Naive B cell (primary cell): Measurements from ENCODE around the gene ZNF446. TPM values are rescaled to one million over a fixed set of nuclear protein-coding genes. Genes with fewer than 3 reads are reported as not detected.
"Not testable (repeated sequence)": the region's sequence is repeated elsewhere in the genome, so short reads cannot be mapped to it uniquely, and the experiment has no call there.

Experiments used
- ATAC-seq, 2 donors: fragments of 150-1000 bp; cut with Tn5 transposase; 2 replicates each; pipeline ENCODE4 v1.10.0; 2021; ENCODE audit warnings: low read depth in 2 of 2, mild to moderate bottlenecking in 2 of 2, moderate library complexity in 2 of 2
- DNase-seq: peaks from one replicate; pipeline ENCODE4 v3.0.0; 2022
- H3K27ac Mint-ChIP-seq, 6 donors: one replicate each; pipeline ENCODE4 v1.8.0; 2020 to 2022; ENCODE audit warnings: mild to moderate bottlenecking in 6 of 6, mixed read lengths in 6 of 6, moderate library complexity in 5 of 6, inconsistent platforms in 2 of 6
- H3K27me3 Mint-ChIP-seq, 3 donors: one replicate each; pipeline ENCODE4 v1.8.0; 2021 to 2022; ENCODE audit warnings: mixed read lengths in 3 of 3, mild to moderate bottlenecking in 1 of 3
- H3K36me3 Mint-ChIP-seq, 2 donors: one replicate each; pipeline ENCODE4 v1.8.0; 2020 to 2022; ENCODE audit warnings: mixed read lengths in 2 of 2, inconsistent platforms in 1 of 2, mild to moderate bottlenecking in 1 of 2
- H3K4me1 Mint-ChIP-seq, 3 donors: one replicate each; pipeline ENCODE4 v1.8.0; 2020 to 2022; ENCODE audit warnings: mixed read lengths in 3 of 3, inconsistent platforms in 1 of 3, mild to moderate bottlenecking in 1 of 3, moderate library complexity in 1 of 3
- H3K4me3 Mint-ChIP-seq, 8 donors: one replicate each; pipeline ENCODE4 v1.8.0; 2020 to 2022; ENCODE audit warnings: mild to moderate bottlenecking in 8 of 8, mixed read lengths in 8 of 8, moderate library complexity in 8 of 8, inconsistent platforms in 2 of 8
- H3K9me3 Mint-ChIP-seq, 7 donors: one replicate each; pipeline ENCODE4 v1.8.0; 2020 to 2022; ENCODE audit warnings: mixed read lengths in 7 of 7, mild to moderate bottlenecking in 5 of 7, inconsistent platforms in 2 of 7, moderate library complexity in 1 of 7
- polyA plus RNA-seq, 6 donors: library from polyadenylated mRNA; unstranded; fragments of 300-500 nt; fragmentation: Illumina TruSeq; gene quantifications; one replicate each; pipeline ENCODE4 v1.2.3, GENCODE V29; 2021; ENCODE audit warnings: low read depth in 6 of 6

Gene ZNF446
- polyA plus RNA-seq, 6 donors from 2014 or later = 4.1 to 6.2 (median 5.0) TPM

- peak overlapping the region; percentile 83 to 98 (median 96) for H3K4me3 Mint-ChIP-seq
- ATAC-seq (peak; percentile 18 to 32), DNase-seq (no peak)
- peaks cover 10 to 32% (median 13%) of the 10 kb centered on the region in 3 donors for H3K4me1 Mint-ChIP-seq
- H3K27me3 Mint-ChIP-seq = no peaks in the 10 kb centered on the region
- no peaks in the 10 kb centered on the region for H3K9me3 Mint-ChIP-seq
- no peaks in the 10 kb centered on the region for H3K36me3 Mint-ChIP-seq
- peak overlapping the region; percentile 95 to 99 (median 98) for H3K27ac Mint-ChIP-seq
Observed at GRCh38 chr19:58474997-58475713, 997 bp upstream of the ZNF446 start.

- H3K27ac Mint-ChIP-seq = peak overlapping the region; percentile 87 to 99 (median 94)
- no peak for DNase-seq
- H3K9me3 Mint-ChIP-seq = no peaks in the 10 kb centered on the region
- H3K4me3 Mint-ChIP-seq = peak overlapping the region; percentile 83 to 98 (median 96)
- ATAC-seq = no peak
- no peaks in the 10 kb centered on the region for H3K27me3 Mint-ChIP-seq
- peaks cover 10 to 32% (median 13%) of the 10 kb centered on the region in 3 donors for H3K4me1 Mint-ChIP-seq
- no peaks in the 10 kb centered on the region for H3K36me3 Mint-ChIP-seq
Observed at GRCh38 chr19:58476498-58477015, 405 bp downstream of the ZNF446 start.

GRCh38 chr19:58477130-58477529 is 978 bp downstream of the ZNF446 start:
- peak overlapping the region; percentile 83 to 98 (median 96) for H3K4me3 Mint-ChIP-seq
- ATAC-seq = no peak
- H3K4me1 Mint-ChIP-seq = peaks cover 10 to 32% (median 13%) of the 10 kb centered on the region in 3 donors
- no peaks in the 10 kb centered on the region for H3K9me3 Mint-ChIP-seq
- H3K27me3 Mint-ChIP-seq = no peaks in the 10 kb centered on the region
- H3K36me3 Mint-ChIP-seq = no peaks in the 10 kb centered on the region
- no peak for DNase-seq
- peak overlapping the region; percentile 87 to 99 (median 94) for H3K27ac Mint-ChIP-seq

GRCh38 chr19:58477871-58478270 is 1.7 kb downstream of the ZNF446 start:
- Mint-ChIP-seq H3K27ac (peak overlapping the region in 1 of 6 donors; percentile 80), H3K36me3 (no peaks in the 10 kb centered on the region), H3K9me3 (no peaks in the 10 kb centered on the region), H3K4me1 (peaks cover 10 to 32% (median 13%) of the 10 kb centered on the region in 3 donors), H3K4me3 (peak overlapping the region in 5 of 8 donors; percentile 19 to 88 (median 68)), H3K27me3 (no peaks in the 10 kb centered on the region)
- ATAC-seq (no peak), DNase-seq (no peak)

GRCh38 chr19:58479303-58479702 is 3.2 kb downstream of the ZNF446 start:
- no peaks in the 10 kb centered on the region for H3K9me3 Mint-ChIP-seq
- no peak for ATAC-seq
- no peak overlapping the region for H3K27ac Mint-ChIP-seq
- H3K36me3 Mint-ChIP-seq = no peaks in the 10 kb centered on the region
- H3K27me3 Mint-ChIP-seq = no peaks in the 10 kb centered on the region
- H3K4me1 Mint-ChIP-seq = peaks cover 10 to 28% (median 13%) of the 10 kb centered on the region in 3 donors
- no peak for DNase-seq
- H3K4me3 Mint-ChIP-seq = peak overlapping the region in 1 of 8 donors; percentile 33

GRCh38 chr19:58479736-58480480 is 3.8 kb downstream of the ZNF446 start:
- H3K9me3 Mint-ChIP-seq = no peaks in the 10 kb centered on the region
- H3K4me3 Mint-ChIP-seq = no peak overlapping the region
- H3K27ac Mint-ChIP-seq = no peak overlapping the region
- no peak for ATAC-seq
- no peaks in the 10 kb centered on the region for H3K27me3 Mint-ChIP-seq
- peaks cover 10 to 22% (median 13%) of the 10 kb centered on the region in 3 donors for H3K4me1 Mint-ChIP-seq
- DNase-seq = no peak
- H3K36me3 Mint-ChIP-seq = no peaks in the 10 kb centered on the region

GRCh38 chr19:58480481-58480830 is 4.3 kb downstream of the ZNF446 start:
- Mint-ChIP-seq H3K27ac (no peak overlapping the region), H3K4me1 (peaks cover 10 to 17% (median 13%) of the 10 kb centered on the region in 3 donors), H3K9me3 (no peaks in the 10 kb centered on the region), H3K36me3 (no peaks in the 10 kb centered on the region), H3K4me3 (no peak overlapping the region), H3K27me3 (no peaks in the 10 kb centered on the region)
- ATAC-seq (no peak), DNase-seq (no peak)

GRCh38 chr19:58480831-58481230 is 4.7 kb downstream of the ZNF446 start:
- peaks cover 10 to 13% (median 13%) of the 10 kb centered on the region in 3 donors for H3K4me1 Mint-ChIP-seq
- H3K27me3 Mint-ChIP-seq = no peaks in the 10 kb centered on the region
- H3K9me3 Mint-ChIP-seq = no peaks in the 10 kb centered on the region
- H3K27ac Mint-ChIP-seq = no peak overlapping the region
- no peak overlapping the region for H3K4me3 Mint-ChIP-seq
- DNase-seq (no peak), ATAC-seq (no peak)
- H3K36me3 Mint-ChIP-seq = no peaks in the 10 kb centered on the region

GRCh38 chr19:58482372-58482771 is 6.2 kb downstream of the ZNF446 start:
- Mint-ChIP-seq H3K9me3 (no peaks in the 10 kb centered on the region), H3K27me3 (no peaks in the 10 kb centered on the region), H3K27ac (peak overlapping the region in 1 of 6 donors; percentile 74), H3K36me3 (no peaks in the 10 kb centered on the region), H3K4me1 (peaks cover 3 to 4% (median 4%) of the 10 kb centered on the region in 3 donors), H3K4me3 (no peak overlapping the region)
- DNase-seq (no peak), ATAC-seq (no peak)

GRCh38 chr19:58483776-58484175 is 7.6 kb downstream of the ZNF446 start:
- Mint-ChIP-seq H3K27ac (no peak overlapping the region), H3K4me1 (peaks cover 0 to 4% (median 0%) of the 10 kb centered on the region in 3 donors), H3K9me3 (no peaks in the 10 kb centered on the region), H3K36me3 (no peaks in the 10 kb centered on the region), H3K27me3 (no peaks in the 10 kb centered on the region), H3K4me3 (no peak overlapping the region)
- no peak for DNase-seq
- ATAC-seq = no peak

GRCh38 chr19:58484349-58484748 is 8.2 kb downstream of the ZNF446 start:
- H3K4me1 Mint-ChIP-seq, DNase-seq, H3K27me3 Mint-ChIP-seq, ATAC-seq, H3K9me3 Mint-ChIP-seq, H3K27ac Mint-ChIP-seq, H3K36me3 Mint-ChIP-seq: not testable (repeated sequence)
- H3K4me3 Mint-ChIP-seq = peak overlapping the region in 1 of 8 donors; percentile 72

- no peak for DNase-seq
- H3K9me3 Mint-ChIP-seq = peaks cover 0 to 2% (median 0%) of the 10 kb centered on the region in 7 donors
- peak overlapping the region in 1 of 6 donors; percentile 62 for H3K27ac Mint-ChIP-seq
- ATAC-seq = no peak
- H3K4me1 Mint-ChIP-seq = no peaks in the 10 kb centered on the region
- H3K4me3 Mint-ChIP-seq = no peak overlapping the region
- H3K36me3 Mint-ChIP-seq = no peaks in the 10 kb centered on the region
- H3K27me3 Mint-ChIP-seq = no peaks in the 10 kb centered on the region
Observed at GRCh38 chr19:58491393-58491792, 15.2 kb downstream of the ZNF446 start.

GRCh38 chr19:58492265-58492664 is 16.1 kb downstream of the ZNF446 start:
- peaks cover 0 to 2% (median 0%) of the 10 kb centered on the region in 7 donors for H3K9me3 Mint-ChIP-seq

More at GRCh38 chr19:58492265-58492664, 16.1 kb downstream of the ZNF446 start:
- Mint-ChIP-seq H3K4me3 (no peak overlapping the region), H3K27me3 (no peaks in the 10 kb centered on the region), H3K36me3 (no peaks in the 10 kb centered on the region), H3K27ac (no peak overlapping the region), H3K4me1 (no peaks in the 10 kb centered on the region)
- DNase-seq = no peak
- no peak for ATAC-seq
